Spinal cord (tissue), 10 donors: ENCODE measurements around the gene RTP3. TPM values are rescaled to one million over a fixed set of nuclear protein-coding genes. Genes with fewer than 3 reads are reported as not detected.
A peak's percentile ranks its signal among the peaks of the same experiment; 100 is the strongest.

Experiments used
- DNase-seq, 6 donors: peaks; one replicate each; pipeline versions ENCODE4 v3.0.0 to v3.0.0-alpha.2; 2013 to 2015; ENCODE audit warnings: low spot score in 6 of 6, low read depth in 4 of 6
- H3K27ac ChIP-seq: one replicate; pipeline ENCODE4 v1.5.1; 2013; ENCODE audit warnings: low read depth, low read length, control low read depth
- H3K27me3 ChIP-seq: one replicate; pipeline ENCODE4 v1.6.1; 2013; ENCODE audit warnings: low read length; ENCODE audit not compliant: control insufficient read depth, insufficient read depth
- H3K36me3 ChIP-seq: one replicate; pipeline ENCODE4 v1.6.1; 2013; ENCODE audit warnings: low read length; ENCODE audit not compliant: control insufficient read depth, insufficient read depth
- H3K4me1 ChIP-seq: one replicate; pipeline ENCODE4 v1.6.1; 2013; ENCODE audit warnings: low read length; ENCODE audit not compliant: control insufficient read depth, insufficient read depth
- H3K4me3 ChIP-seq: one replicate; pipeline ENCODE4 v1.5.1; 2013; ENCODE audit warnings: low read depth, low read length, control low read depth
- H3K9me3 ChIP-seq: one replicate; pipeline ENCODE4 v1.6.1; 2013; ENCODE audit warnings: low read length; ENCODE audit not compliant: control insufficient read depth, insufficient read depth
- WGBS: methylation state at CpG from one replicate; pipeline ENCODE4 v1.1.5; 2013; ENCODE audit warnings: missing lambda C conversion rate; ENCODE audit not compliant: insufficient coverage; 5-methylcytosine and 5-hydroxymethylcytosine counted together
- polyA plus RNA-seq, 2 donors: library from polyadenylated mRNA; unstranded; fragments of 120-200 nt; gene quantifications; one replicate each; pipeline ENCODE4 v1.2.1, GENCODE V29; 2013; ENCODE audit not compliant: insufficient read length in 2 of 2
- total RNA-seq, 2 donors: library from RNA; depleted of rRNA in 1 of 2; stranded (reverse); fragments of 120-200 nt in 1 of 2; fragments of >200 nt in 1 of 2; gene quantifications; one replicate each; pipeline versions ENCODE4 v1.2.3 to v1.2.4, GENCODE V29; 2013 to 2014
- donor health status: healthy.

The RTP3 gene
- total and polyA plus RNA-seq, 4 donors: not detected

- DNase-seq: peak in 1 of 6 donors; percentile 19
- H3K27me3 ChIP-seq: no peaks in the 10 kb centered on the region
- no peaks in the 10 kb centered on the region for H3K9me3 ChIP-seq
- H3K36me3 ChIP-seq: no peaks in the 10 kb centered on the region
- WGBS: 63% methylated on average over 2 of the region's 6 CpGs
- no peak overlapping the region for H3K27ac ChIP-seq
- no peaks in the 10 kb centered on the region for H3K4me1 ChIP-seq
- H3K4me3 ChIP-seq: no peak overlapping the region
Measured at GRCh38 chr3:46480491-46481195, 17.1 kb upstream of the RTP3 start.

GRCh38 chr3:46481636-46482035, 16.1 kb upstream of the RTP3 start:
- Histone ChIP-seq H3K36me3 (no peaks in the 10 kb centered on the region), H3K4me3 (no peak overlapping the region), H3K9me3 (no peaks in the 10 kb centered on the region), H3K27ac (no peak overlapping the region), H3K4me1 (no peaks in the 10 kb centered on the region), H3K27me3 (no peaks in the 10 kb centered on the region)
- WGBS: no CpG with 5 or more reads among the region's 4 CpGs
- no peak for DNase-seq

- Histone ChIP-seq H3K27me3 (no peaks in the 10 kb centered on the region), H3K27ac (no peak overlapping the region), H3K36me3 (no peaks in the 10 kb centered on the region), H3K4me1 (no peaks in the 10 kb centered on the region), H3K4me3 (no peak overlapping the region), H3K9me3 (no peaks in the 10 kb centered on the region)
- no CpG with 5 or more reads among the region's 1 CpG for WGBS
- no peak for DNase-seq
Measured at GRCh38 chr3:46482632-46483350, 15.0 kb upstream of the RTP3 start.

GRCh38 chr3:46483825-46484224, 14.0 kb upstream of the RTP3 start:
- WGBS: 61% methylated on average over 2 of the region's 2 CpGs
- Histone ChIP-seq H3K4me3 (no peak overlapping the region), H3K9me3 (no peaks in the 10 kb centered on the region), H3K27ac (no peak overlapping the region), H3K27me3 (no peaks in the 10 kb centered on the region), H3K36me3 (no peaks in the 10 kb centered on the region), H3K4me1 (peaks cover 4% of the 10 kb centered on the region)
- no peak for DNase-seq

DNA sequence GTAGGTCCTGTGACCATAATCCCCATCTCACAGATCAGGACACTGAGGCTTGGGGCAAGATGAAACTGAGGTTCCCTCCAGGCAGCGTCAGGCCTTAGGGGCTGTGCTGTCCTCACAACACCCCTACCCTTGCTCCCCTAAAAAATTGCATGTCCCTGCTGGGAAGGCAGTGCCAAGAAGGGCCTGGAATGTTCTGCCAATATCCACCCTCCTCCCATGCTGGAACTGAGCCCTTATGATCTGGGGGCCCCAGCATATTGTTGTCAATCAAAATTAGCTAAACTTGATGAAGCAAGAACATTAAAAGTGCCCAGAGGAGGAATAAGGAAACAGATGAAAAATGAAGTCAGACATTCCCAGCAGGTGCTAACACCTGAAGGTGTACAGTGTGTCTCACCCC, 13.4 kb upstream of the RTP3 start:
- Histone ChIP-seq H3K9me3 (no peaks in the 10 kb centered on the region), H3K4me1 (peaks cover 7% of the 10 kb centered on the region), H3K36me3 (no peaks in the 10 kb centered on the region), H3K4me3 (no peak overlapping the region), H3K27ac (no peak overlapping the region), H3K27me3 (peaks cover 5% of the 10 kb centered on the region)
- DNase-seq: no peak
- 92% methylated on average over 1 of the region's 1 CpG for WGBS

- Histone ChIP-seq H3K4me3 (no peak overlapping the region), H3K27me3 (peaks cover 7% of the 10 kb centered on the region), H3K27ac (no peak overlapping the region), H3K9me3 (no peaks in the 10 kb centered on the region), H3K36me3 (no peaks in the 10 kb centered on the region), H3K4me1 (peaks cover 7% of the 10 kb centered on the region)
- DNase-seq: no peak
- 56% methylated on average over 9 of the region's 10 CpGs for WGBS
Measured at GRCh38 chr3:46484911-46485778, 12.6 kb upstream of the RTP3 start.

GRCh38 chr3:46485779-46486175, 12.0 kb upstream of the RTP3 start:
- H3K9me3 ChIP-seq: no peaks in the 10 kb centered on the region
- peaks cover 7% of the 10 kb centered on the region for H3K4me1 ChIP-seq
- H3K4me3 ChIP-seq: no peak overlapping the region
- no peak overlapping the region for H3K27ac ChIP-seq
- WGBS: 88% methylated on average over 1 of the region's 4 CpGs
- no peak for DNase-seq
- H3K36me3 ChIP-seq: no peaks in the 10 kb centered on the region
- peaks cover 7% of the 10 kb centered on the region for H3K27me3 ChIP-seq

GRCh38 chr3:46488735-46489361, 8.9 kb upstream of the RTP3 start:
- Histone ChIP-seq H3K9me3 (no peaks in the 10 kb centered on the region), H3K27ac (no peak overlapping the region), H3K27me3 (peaks cover 7% of the 10 kb centered on the region), H3K4me1 (peaks cover 7% of the 10 kb centered on the region), H3K36me3 (no peaks in the 10 kb centered on the region), H3K4me3 (peak overlapping the region; percentile 16)
- DNase-seq: peak; percentile 62 to 97 (median 79)
- 11% methylated on average over 25 of the region's 26 CpGs for WGBS

DNA sequence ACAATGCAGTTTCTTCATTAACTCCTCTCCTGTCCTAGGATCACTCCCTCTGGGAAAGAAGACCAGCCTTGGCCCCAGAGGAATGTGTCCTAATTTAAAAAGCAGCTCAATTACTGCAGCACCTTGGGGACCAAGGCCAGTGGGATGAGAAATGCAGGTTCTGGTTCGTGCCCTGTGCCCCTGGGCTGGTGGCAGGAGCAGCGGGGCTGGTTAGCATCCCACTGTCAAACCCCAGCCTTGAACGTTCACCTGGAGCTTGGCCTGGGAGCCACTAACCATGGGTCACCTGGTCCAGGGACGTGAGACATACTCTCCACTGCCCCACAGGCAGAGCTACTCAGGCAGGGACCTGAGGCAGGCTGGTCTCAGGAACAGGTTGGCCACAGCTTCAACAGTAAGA, 8.4 kb upstream of the RTP3 start:
- no peak for DNase-seq
- Histone ChIP-seq H3K4me1 (peaks cover 7% of the 10 kb centered on the region), H3K9me3 (no peaks in the 10 kb centered on the region), H3K36me3 (no peaks in the 10 kb centered on the region), H3K27ac (no peak overlapping the region), H3K4me3 (no peak overlapping the region), H3K27me3 (peaks cover 7% of the 10 kb centered on the region)
- 98% methylated on average over 4 of the region's 4 CpGs for WGBS
